Activated B cell treated with CpG ODN at 0.5 μM for 24 hours (primary cell): ENCODE results near the gene IGSF9. TPM values are rescaled to one million over a fixed set of nuclear protein-coding genes. Genes with fewer than 3 reads are reported as not detected.

Source experiments
- ATAC-seq: fragments of 200-7000 bp; cut with Tn5 transposase; one replicate; pipeline ENCODE4 v1.10.0; 2021; ENCODE audit warnings: low read depth, mild to moderate bottlenecking, moderate library complexity
- CTCF ChIA-PET: fragments of 350-600 bp; sonication (Branson Sonifier 250); formaldehyde crosslinking; loops from one replicate; lab custom pipeline; 2021; ENCODE audit warnings: antibody characterized with exemption; lab: Charles Lee
- POLR2A ChIA-PET: fragments of 350-600 bp; sonication (Branson Sonifier 250); formaldehyde crosslinking; loops from one replicate; lab custom pipeline; 2021; ENCODE audit warnings: antibody characterized with exemption; lab: Charles Lee
- DNase-seq: peaks from one replicate; pipeline ENCODE4 v3.0.0; 2022
- H3K27ac Mint-ChIP-seq: one replicate; pipeline ENCODE4 v1.8.0; 2020; ENCODE audit warnings: mixed read lengths
- H3K27me3 Mint-ChIP-seq: one replicate; pipeline ENCODE4 v1.8.0; 2021; ENCODE audit warnings: mixed read lengths
- H3K36me3 Mint-ChIP-seq: one replicate; pipeline ENCODE4 v1.8.0; 2021; ENCODE audit warnings: low read depth, mixed read lengths
- H3K4me1 Mint-ChIP-seq: one replicate; pipeline ENCODE4 v1.8.0; 2021; ENCODE audit warnings: mixed read lengths
- H3K4me3 Mint-ChIP-seq: one replicate; pipeline ENCODE4 v1.8.0; 2020; ENCODE audit warnings: mild to moderate bottlenecking, mixed read lengths
- H3K9me3 Mint-ChIP-seq: one replicate; pipeline ENCODE4 v1.8.0; 2020; ENCODE audit warnings: mixed read lengths
- CTCF ChIP-seq: fragments of 200-600 bp; IDR thresholded peaks from one replicate; pipeline ENCODE4 v1.8.0; 2022; ENCODE audit warnings: antibody characterized with exemption, mild to moderate bottlenecking
- intact Hi-C: fragments of 100-400 bp; cut with micrococcal nuclease; formaldehyde crosslinking; loops from one replicate; pipeline ENCODE4 v1.15.1; 2024
- total RNA-seq: library from RNA; stranded (reverse); gene quantifications from 2 replicates; pipeline ENCODE4 v1.2.3, GENCODE V29; 2022

IGSF9 gene
- total RNA-seq, 1 donor from 2014 or later: not detected

DNA sequence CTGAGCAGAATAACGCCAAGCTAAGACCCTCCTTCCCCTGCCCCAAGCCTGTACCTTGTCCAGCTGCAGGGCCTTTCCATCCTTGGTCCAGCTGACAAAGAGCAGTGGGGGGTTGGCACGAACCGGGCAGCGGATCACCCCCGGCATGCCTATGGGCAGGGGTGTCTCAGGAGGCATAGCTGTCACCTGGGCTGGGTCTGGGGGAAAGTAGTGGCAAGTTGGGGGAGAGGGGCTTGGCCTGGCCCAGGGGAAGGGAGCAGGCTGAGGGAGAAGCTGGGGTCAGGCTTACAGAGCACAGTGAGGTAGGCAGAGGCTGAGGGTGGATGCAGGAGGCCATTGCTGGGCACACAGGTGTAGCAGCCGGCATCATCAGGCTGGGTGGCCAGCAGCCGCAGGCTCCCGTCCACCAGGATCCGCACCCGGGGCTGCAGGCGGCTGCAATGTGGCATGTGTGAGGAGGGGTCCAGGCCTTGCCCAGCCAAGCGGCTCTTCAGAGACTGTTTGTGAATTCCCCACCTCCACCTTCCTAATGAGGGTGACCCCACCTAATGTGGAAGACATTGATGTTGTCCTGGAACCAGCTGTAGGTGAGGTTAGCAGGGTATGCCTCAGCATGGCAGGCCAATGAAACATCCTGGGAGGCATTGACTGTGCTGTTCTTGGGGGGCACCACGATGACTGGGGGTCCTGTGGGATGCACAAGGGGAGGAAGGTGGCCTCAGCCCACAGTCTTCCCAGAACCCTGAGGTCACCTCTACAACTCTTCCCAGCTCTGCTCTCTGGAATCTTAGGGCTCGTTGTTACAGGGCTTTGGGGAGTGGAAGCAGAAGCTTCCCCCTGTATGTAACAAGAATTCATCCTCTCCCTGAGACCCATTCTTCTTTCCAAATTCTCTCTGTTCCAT, 11.0 kb downstream of the IGSF9 start:
- ChIA-PET CTCF (interaction anchor here (1.8 to 7.6 kb wide), 3 partner anchors 65 to 73 kb away, joined by 4 to 76 read pairs (median 7); no protein-coding TSS in a partner anchor), POLR2A (interaction anchor here (3.3 kb wide), 1 partner anchor 10 kb away, joined by 16 read pairs; the partner anchor contains the start of gene TAGLN2)
- ATAC-seq: no peak
- peaks cover 4% of the 10 kb centered on the region for H3K27me3 Mint-ChIP-seq
- H3K36me3 Mint-ChIP-seq: no peaks in the 10 kb centered on the region
- TF ChIP-seq CTCF: no peak
- no peak for DNase-seq
- H3K4me3 Mint-ChIP-seq: no peak overlapping the region
- H3K4me1 Mint-ChIP-seq: peaks cover 41% of the 10 kb centered on the region
- intact Hi-C loops: no loop called here
- no peaks in the 10 kb centered on the region for H3K9me3 Mint-ChIP-seq
- no peak overlapping the region for H3K27ac Mint-ChIP-seq

- no peak for DNase-seq
- Mint-ChIP-seq H3K27ac (no peak overlapping the region), H3K4me3 (no peak overlapping the region), H3K27me3 (peaks cover 4% of the 10 kb centered on the region), H3K9me3 (no peaks in the 10 kb centered on the region), H3K4me1 (peaks cover 33% of the 10 kb centered on the region), H3K36me3 (no peaks in the 10 kb centered on the region)
- intact Hi-C loops: no loop called here
- no peak for ATAC-seq
- TF ChIP-seq CTCF: no peak
- ChIA-PET CTCF (interaction anchor here (1.0 to 2.7 kb wide), 2 partner anchors 41 to 74 kb away, joined by 3 to 7 read pairs; no protein-coding TSS in a partner anchor), POLR2A (interaction anchor here (3.3 kb wide), 1 partner anchor 9 kb away, joined by 16 read pairs; the partner anchor contains the start of gene TAGLN2)
These were observed 12.1 kb downstream of the IGSF9 start for GRCh38 chr1:159933347-159933746.

GRCh38 chr1:159932296-159933285, 12.8 kb downstream of the IGSF9 start:
- no peaks in the 10 kb centered on the region for H3K9me3 Mint-ChIP-seq
- no peak overlapping the region for H3K4me3 Mint-ChIP-seq
- DNase-seq (no peak), ATAC-seq (no peak)
- H3K36me3 Mint-ChIP-seq: no peaks in the 10 kb centered on the region
- H3K4me1 Mint-ChIP-seq: peaks cover 25% of the 10 kb centered on the region
- ChIA-PET POLR2A (interaction anchor here (0.8 to 3.3 kb wide), 2 partner anchors 8 to 13 kb away, joined by 3 to 16 read pairs; partner anchors contain the start of gene TAGLN2), CTCF (interaction anchor here (1.0 to 2.7 kb wide), 2 partner anchors 40 to 75 kb away, joined by 3 to 7 read pairs; no protein-coding TSS in a partner anchor)
- H3K27me3 Mint-ChIP-seq: peaks cover 4% of the 10 kb centered on the region
- no peak for TF ChIP-seq CTCF
- intact Hi-C loops: no loop called here
- no peak overlapping the region for H3K27ac Mint-ChIP-seq

DNA sequence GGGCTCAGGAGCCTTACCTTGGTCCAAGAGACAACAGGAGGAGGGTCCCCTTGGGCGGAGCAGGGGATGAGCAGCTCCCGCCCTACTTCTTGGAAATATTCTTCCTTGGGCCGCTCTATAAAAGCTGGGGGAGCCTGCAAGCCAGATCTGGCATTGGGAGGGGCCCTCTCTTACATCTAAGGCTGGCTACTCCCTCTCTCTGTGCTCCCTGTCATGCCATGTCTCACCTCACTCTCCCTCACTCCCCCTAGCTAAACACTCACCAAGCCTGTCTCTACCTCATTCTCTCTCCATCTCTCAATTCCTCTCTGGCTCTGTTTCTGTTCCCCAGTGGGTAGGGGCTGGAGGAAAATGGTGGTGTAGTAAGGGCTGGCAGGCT, 13.6 kb downstream of the IGSF9 start:
- no peaks in the 10 kb centered on the region for H3K9me3 Mint-ChIP-seq
- intact Hi-C loops: no loop called here
- H3K4me1 Mint-ChIP-seq: peaks cover 18% of the 10 kb centered on the region
- no peak overlapping the region for H3K27ac Mint-ChIP-seq
- POLR2A ChIA-PET: interaction anchor here (0.8 kb wide), 1 partner anchor 14 kb away, joined by 3 read pairs; no protein-coding TSS in a partner anchor
- no peak for ATAC-seq
- H3K36me3 Mint-ChIP-seq: no peaks in the 10 kb centered on the region
- DNase-seq: no peak
- H3K4me3 Mint-ChIP-seq: no peak overlapping the region
- no peak for TF ChIP-seq CTCF
- CTCF ChIA-PET: interaction anchor here (2.7 kb wide), 1 partner anchor 76 kb away, joined by 7 read pairs; no protein-coding TSS in a partner anchor
- H3K27me3 Mint-ChIP-seq: peaks cover 4% of the 10 kb centered on the region
